RWPE1 (cell line): ENCODE results near the gene ALG14.
A peak's percentile ranks its signal among the peaks of the same experiment; 100 is the strongest.
"Not testable (repeated sequence)": the region's sequence is repeated elsewhere in the genome, so short reads cannot be mapped to it uniquely, and the experiment has no call there.

Source experiments
- CTCF ChIA-PET: fragments of 350-600 bp; sonication (Branson Sonifier 250); formaldehyde crosslinking; extraction: SDS; loops from one replicate; lab custom pipeline; 2021; lab: Yijun Ruan, JAX
- POLR2A ChIA-PET: fragments of 400-600 bp; formaldehyde crosslinking; extraction: SDS; loops from one replicate; lab custom pipeline; 2020; ENCODE audit warnings: antibody characterized with exemption; ENCODE audit not compliant: low non-redundant PET; lab: Yijun Ruan, JAX
- DNase-seq: peaks from one replicate; pipeline ENCODE4 v3.0.0; 2012; ENCODE audit warnings: low spot score
- H3K27ac ChIP-seq: fragments of 450-650 bp; 2 replicates; pipeline ENCODE4 v1.5.1; 2017
- CTCF ChIP-seq: fragments of 450-650 bp; conservative IDR thresholded peaks from 2 replicates; pipeline ENCODE4 v1.5.1; 2017; ENCODE audit warnings: low read depth, mild to moderate bottlenecking

The ALG14 gene

GRCh38 chr1:95021119-95021518 is 51.6 kb downstream of the ALG14 start:
- DNase-seq, result no peak
- CTCF ChIA-PET, result no interaction called here
- POLR2A ChIA-PET, result no interaction called here
- no peak for TF ChIP-seq CTCF
- H3K27ac ChIP-seq, result no peak overlapping the region

GRCh38 chr1:95019466-95019865 is 53.3 kb downstream of the ALG14 start:
- POLR2A ChIA-PET, CTCF ChIA-PET: not testable (repeated sequence)

GRCh38 chr1:95018602-95019369 is 54.0 kb downstream of the ALG14 start:
- TF ChIP-seq CTCF, result no peak
- CTCF ChIA-PET, result no interaction called here
- DNase-seq, result peak; percentile 30
- POLR2A ChIA-PET, result no interaction called here
- H3K27ac ChIP-seq, result no peak overlapping the region

More at GRCh38 chr1:95019466-95019865, 53.3 kb downstream of the ALG14 start:
- H3K27ac ChIP-seq, DNase-seq: not testable (repeated sequence)

GRCh38 chr1:95017775-95018174 is 55.0 kb downstream of the ALG14 start:
- DNase-seq, result no peak
- POLR2A ChIA-PET, result no interaction called here
- CTCF ChIA-PET, result no interaction called here
- no peak for TF ChIP-seq CTCF
- H3K27ac ChIP-seq, result no peak overlapping the region

GRCh38 chr1:95015076-95015475 is 57.7 kb downstream of the ALG14 start:
- no peak for TF ChIP-seq CTCF
- DNase-seq, result no peak
- H3K27ac ChIP-seq, result no peak overlapping the region
- POLR2A ChIA-PET, result no interaction called here
- CTCF ChIA-PET, result no interaction called here

- POLR2A ChIA-PET, result no interaction called here
- no peak overlapping the region for H3K27ac ChIP-seq
- CTCF ChIA-PET, result interaction anchor here (0.6 kb wide), 1 partner anchor 159 kb away, joined by 3 read pairs; no protein-coding TSS in a partner anchor
- no peak for DNase-seq
- TF ChIP-seq CTCF, result no peak
Measured at GRCh38 chr1:95013950-95014574, 58.7 kb downstream of the ALG14 start.

- ChIA-PET POLR2A (no interaction called here), CTCF (no interaction called here)
- no peak for DNase-seq
- TF ChIP-seq CTCF, result no peak
- no peak overlapping the region for H3K27ac ChIP-seq
Measured at GRCh38 chr1:95012389-95012788, 60.4 kb downstream of the ALG14 start.
